NCI-H1105 (cell line): Measurements from ENCODE around the gene CADPS2.
"Not testable (repeated sequence)": the region's sequence is repeated elsewhere in the genome, so short reads cannot be mapped to it uniquely, and the experiment has no call there.

Experiments
- DNase-seq: peaks from one replicate; lab custom pipeline; 2025; lab: John Stamatoyannopoulos, UW

Gene CADPS2

DNA sequence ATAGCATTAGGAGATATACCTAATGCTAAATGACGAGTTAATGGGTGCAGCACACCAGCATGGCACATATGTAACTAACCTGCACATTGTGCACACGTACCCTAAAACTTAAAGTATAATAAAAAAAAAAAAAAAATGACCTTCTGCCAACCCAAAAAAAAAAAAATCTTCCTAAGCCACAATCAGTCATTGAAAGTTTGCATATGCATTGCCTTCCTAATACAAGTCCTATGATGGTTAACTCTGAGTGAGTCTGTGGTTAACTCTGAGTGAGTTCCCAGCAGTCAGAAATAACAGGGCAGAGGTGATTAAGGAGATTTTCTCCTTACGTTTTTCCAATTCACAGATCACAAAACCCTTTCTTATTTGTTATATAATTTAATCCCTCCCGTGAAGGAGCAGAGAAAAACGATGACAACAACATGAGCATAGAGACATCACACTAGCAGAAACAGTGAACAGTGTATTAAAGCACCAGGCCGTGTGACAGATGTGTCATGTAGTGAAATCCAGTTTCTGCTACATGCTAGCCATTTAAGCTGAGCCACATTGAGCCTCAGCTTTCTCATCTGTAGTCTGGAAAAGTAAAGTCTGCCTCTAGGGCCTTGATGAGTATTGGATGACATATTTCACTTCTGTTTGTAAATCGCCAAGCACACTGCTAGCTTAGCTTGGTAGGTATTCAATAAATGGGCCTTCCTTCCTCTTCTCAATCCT, 176.2 kb downstream of the CADPS2 start:
- no peak for DNase-seq

- no peak for DNase-seq
These were observed 179.4 kb downstream of the CADPS2 start for GRCh38 chr7:122706836-122707235.

GRCh38 chr7:122702872-122703510, 183.3 kb downstream of the CADPS2 start, which contains the start of gene RNF148:
Gene RNF148, minus strand, starts transcription at chr7:122702922. Its CDS starts 172 bp downstream, at chr7:122702750.
- no peak for DNase-seq

DNA sequence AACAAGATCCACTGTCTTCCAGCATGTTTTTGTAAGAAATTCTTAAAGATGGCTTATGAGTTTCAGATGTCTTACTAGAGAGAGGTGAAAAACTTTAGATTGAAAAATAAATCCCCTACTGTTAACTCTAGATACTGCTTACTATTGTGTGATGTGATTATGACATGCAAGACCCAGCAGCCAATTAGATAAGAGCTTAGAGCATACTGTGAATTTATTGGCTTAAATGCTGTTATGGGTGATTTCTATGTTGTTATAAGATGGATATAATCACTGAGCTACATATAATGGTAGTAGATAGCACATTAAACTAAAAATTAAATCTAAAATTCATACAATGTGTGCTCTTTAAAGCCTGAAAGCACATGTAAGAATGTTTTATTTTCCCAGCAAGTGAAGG, 187.2 kb downstream of the CADPS2 start, which contains the start of gene RNF133:
Gene RNF133, minus strand, starts transcription at position 101 of the 400 bp plus-strand sequence. CDS start 199 bp downstream, outside the sequence.
- DNase-seq: no peak

DNA sequence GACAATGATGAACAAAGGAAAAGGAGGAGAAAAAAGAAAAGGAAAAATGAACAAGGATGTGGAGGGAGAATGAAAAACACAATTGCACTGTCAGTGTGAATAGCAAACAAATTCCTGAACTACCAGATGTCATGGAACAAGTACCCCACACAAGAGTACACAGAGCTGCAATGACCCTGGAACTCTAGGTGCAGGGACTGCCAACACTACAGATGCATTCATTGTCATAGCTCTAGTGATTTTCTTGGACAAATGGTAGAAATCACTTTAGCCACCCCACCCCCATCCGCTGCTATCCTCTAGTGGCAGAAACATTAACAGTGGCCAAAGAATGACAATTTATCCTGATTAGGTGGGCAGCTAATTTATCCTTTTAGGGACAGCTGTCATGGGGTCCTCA, 190.4 kb downstream of the CADPS2 start:
- DNase-seq: no peak

GRCh38 chr7:122694697-122695096, 191.6 kb downstream of the CADPS2 start:
- DNase-seq: no peak

DNA sequence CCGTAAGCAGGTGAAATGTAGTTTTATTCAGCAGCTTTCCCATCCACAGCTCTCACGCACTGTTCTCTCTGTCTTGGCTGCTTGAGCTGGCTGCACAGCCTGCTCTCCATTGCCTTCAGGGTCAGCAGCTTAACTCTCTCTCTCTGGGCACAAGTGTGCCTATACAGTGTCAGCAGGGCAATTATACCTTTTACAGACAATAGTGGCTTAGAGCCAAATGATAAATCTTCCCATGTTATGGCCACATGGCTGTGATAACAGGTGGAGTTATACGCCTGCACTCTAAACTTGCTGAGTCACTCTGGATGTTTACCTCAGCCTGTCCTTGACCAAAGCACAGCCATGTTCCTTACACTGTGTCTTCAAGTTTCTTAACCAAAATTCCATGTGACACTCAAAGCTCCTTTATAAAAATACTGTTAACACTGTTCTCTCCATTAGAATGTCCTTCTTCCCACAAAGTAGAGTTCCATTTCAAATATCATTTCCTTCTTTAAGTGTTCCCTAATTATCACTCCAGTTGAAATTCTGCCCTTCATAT, 193.4 kb downstream of the CADPS2 start:
- DNase-seq: no peak

DNA sequence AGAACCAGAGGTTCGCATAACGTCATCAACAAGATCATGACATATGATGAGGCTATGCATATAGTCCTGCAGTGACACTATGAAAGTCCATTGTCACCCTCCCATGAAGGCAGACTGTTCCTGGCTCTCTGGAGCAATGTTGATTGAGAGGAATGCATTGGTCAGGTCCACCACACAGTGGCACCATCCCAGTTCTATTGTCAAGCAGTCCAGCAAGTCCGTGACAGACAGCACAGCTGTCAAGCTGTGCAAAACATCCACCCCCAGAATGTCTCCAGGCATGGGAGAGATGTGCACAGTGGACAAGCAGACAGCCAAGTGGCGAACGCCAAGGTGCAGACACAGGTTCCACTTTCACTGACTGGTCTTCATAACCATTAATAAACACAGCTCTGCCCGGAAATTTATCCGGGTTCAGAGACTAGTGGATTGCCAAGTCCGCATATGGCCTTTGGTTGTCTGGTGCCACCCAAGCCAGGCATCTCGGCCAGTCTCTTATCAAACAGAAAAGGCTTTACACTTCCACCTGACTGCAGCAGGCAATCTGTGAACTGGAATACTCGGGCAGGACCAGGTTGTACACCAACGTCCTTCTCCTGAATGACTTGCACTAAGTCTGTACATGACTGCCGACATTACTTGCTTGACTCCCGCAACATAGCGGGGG, 194.6 kb downstream of the CADPS2 start:
- DNase-seq: no peak

- no peak for DNase-seq
These were observed 196.7 kb downstream of the CADPS2 start for GRCh38 chr7:122689346-122690109.

- DNase-seq: no peak
These were observed 197.8 kb downstream of the CADPS2 start for GRCh38 chr7:122688400-122688998.

DNA sequence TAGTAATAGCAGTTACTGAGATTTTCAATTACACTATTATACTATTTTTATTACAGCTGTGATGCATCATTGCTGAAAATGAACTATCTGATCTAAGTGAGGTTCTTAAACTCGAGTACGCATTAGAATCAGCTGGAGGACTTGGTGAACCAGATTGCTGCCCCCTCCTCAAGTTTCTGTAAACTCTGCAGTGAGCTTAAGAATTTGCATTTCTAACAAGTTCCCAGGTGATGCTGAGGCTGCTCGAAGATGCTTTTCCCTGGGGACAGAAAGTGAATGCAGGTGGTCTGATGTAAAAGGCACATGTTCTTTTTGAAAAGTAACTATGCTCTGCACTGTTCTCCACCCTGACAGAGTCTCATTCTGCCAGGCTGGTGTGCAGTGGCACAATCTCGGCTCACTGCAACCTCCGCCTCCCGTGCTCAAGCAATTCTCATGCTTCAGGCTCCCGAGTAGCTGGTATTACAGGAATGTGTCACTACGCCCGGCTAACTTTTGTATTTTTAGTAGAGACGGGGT, 199.8 kb downstream of the CADPS2 start:
- DNase-seq: no peak

DNA sequence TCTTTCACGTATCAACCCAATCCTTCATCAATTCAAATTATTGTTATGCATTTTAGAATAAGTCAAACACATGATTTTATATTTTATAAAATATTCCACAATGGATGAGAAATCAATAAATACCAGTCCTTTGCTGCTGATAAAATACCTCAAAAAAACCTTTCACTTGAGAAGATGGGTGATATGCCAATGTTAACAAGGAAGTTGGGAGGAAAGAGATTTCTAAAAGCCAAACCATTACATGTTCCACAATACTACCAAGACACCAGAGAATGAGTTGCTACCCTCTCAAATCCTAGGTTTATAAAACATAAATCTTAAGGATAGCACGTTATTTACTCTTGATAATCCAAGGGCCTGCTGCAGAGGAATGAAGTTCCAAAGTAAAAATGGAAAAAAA, 201.8 kb downstream of the CADPS2 start:
- no peak for DNase-seq

DNA sequence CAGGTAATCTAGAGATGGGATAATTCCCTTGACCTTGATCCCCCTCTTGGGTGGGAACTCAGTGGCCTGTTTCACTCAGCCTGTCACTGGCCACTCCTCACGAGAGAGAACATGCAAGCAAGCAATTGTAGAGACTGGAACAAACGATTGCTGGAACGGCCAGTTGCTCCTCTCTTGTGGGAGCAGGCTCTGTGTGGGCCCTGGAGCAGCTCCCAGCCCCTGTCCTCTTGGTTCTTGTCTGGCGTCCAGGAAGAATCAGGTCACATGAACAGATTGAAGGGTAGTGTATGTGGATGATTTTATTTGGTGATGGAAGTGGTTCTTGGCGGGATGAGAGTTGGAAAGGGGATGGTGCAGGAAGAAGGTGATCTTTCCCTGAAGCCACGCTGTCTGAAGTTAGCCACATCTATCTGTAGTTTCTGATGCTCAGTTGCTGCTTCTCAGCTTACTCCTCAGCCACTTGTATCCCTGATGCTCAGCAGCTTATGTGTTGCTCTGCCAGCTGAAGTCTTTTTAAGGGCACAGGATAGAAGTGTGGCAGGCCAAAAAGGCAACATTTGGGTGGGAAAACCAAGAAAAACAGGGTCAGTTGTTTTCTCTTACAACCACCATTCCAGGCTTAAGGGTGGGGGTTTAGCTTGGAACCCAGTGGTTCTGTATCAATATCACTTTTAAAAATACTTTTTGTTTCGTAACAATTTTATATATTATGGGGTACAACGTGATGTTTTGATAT, 203.3 kb downstream of the CADPS2 start:
- DNase-seq: no peak

GRCh38 chr7:122681186-122681585, 205.1 kb downstream of the CADPS2 start:
- DNase-seq: not testable (repeated sequence)

DNA sequence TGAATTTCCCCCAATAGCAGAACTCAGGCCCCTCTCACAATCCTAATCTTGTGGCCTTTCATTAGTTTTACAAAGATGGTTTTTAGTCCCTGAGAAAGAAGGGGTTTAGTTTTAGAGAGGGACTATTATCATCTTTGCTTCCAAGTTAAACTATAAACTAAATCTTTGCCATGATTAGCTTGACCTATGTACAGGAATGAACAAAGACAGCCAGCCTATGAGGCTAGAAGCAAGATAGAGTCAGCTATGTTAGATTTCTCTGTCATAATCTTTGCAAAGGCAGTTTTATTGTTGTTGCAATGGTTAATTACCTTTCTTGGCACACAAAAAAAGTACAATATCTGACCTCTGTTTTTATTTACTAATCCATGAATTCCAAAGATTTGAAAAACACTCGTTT, 206.4 kb downstream of the CADPS2 start:
- no peak for DNase-seq

DNA sequence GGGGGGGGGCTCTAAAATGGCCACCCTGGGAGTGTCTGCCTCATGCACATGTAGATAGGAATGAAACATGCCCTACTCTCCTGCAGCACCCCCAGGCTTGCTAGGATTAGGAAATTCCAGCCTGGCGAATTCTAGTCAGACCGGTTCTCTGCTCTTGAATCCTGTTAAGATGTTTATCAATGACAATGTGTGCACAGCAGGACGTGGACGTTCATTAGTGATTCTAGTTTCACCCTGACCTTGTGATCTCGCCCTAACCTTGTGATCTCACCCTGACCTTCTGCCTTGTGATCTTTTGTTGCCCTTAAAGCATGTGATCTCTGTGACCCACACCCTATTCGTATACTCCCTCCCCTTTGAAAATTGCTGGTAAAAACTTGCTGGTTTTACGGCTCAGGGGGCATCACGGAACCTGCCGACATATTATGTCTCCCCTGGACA, 207.0 kb downstream of the CADPS2 start:
- DNase-seq: not testable (repeated sequence)

GRCh38 chr7:122677149-122677548, 209.1 kb downstream of the CADPS2 start:
- DNase-seq: no peak

GRCh38 chr7:122676466-122676865, 209.8 kb downstream of the CADPS2 start:
- DNase-seq: no peak

- no peak for DNase-seq
These were observed 210.6 kb downstream of the CADPS2 start for GRCh38 chr7:122675621-122676020.

DNA sequence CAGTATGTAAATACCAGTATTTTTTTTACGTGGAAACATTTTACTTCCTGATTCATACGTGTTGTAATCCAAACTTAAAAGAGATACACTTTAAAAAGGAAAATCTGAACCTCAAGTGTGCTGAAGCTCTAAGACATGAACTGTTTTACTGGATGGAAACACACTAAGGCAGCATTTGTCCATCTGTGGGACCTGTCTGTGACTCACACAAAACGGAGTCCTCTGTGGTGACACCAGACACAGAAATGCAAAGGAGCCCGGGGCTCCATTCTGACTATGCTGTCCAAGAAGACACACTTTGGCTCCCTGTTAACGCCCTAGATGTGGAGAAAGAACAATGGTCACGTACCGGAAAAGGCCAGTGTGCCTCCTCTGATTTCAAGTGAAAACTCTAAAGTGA, 211.2 kb downstream of the CADPS2 start:
- DNase-seq: no peak
